Right cardiac atrium (tissue), 5 donors: ENCODE measurements around the gene SHANK1. TPM values are rescaled to one million over a fixed set of nuclear protein-coding genes. Genes with fewer than 3 reads are reported as not detected.

Source experiments
- ATAC-seq, 2 donors: fragments of 200-7000 bp; cut with Tn5 transposase; one replicate each; pipeline versions ENCODE4 v1.8.0 to v1.9.1; 2020; ENCODE audit warnings: moderate library complexity in 2 of 2, mild to moderate bottlenecking in 1 of 2
- DNase-seq, 3 donors: peaks; one replicate each; pipeline ENCODE4 v3.0.0-alpha.2; 2020
- H3K27ac ChIP-seq: one replicate; pipeline ENCODE4 v1.5.1; 2013; ENCODE audit warnings: mild to moderate bottlenecking, low read length, control low read depth, moderate library complexity
- H3K27me3 ChIP-seq: one replicate; pipeline ENCODE4 v1.6.1; 2013; ENCODE audit not compliant: control insufficient read depth, insufficient read depth
- H3K4me1 ChIP-seq: one replicate; pipeline ENCODE4 v1.6.1; 2013; ENCODE audit warnings: low read length; ENCODE audit not compliant: control insufficient read depth, insufficient read depth
- H3K4me3 ChIP-seq: one replicate; pipeline ENCODE4 v1.5.1; 2013; ENCODE audit warnings: low read length, control low read depth
- H3K9me3 ChIP-seq: one replicate; pipeline ENCODE4 v1.6.1; 2013; ENCODE audit warnings: low read length; ENCODE audit not compliant: control insufficient read depth
- WGBS: extraction: QIAGEN DNeasy Blood & Tissue Kit; methylation state at CpG from one replicate; pipeline ENCODE4 v1.1.7; 2013; 5-methylcytosine and 5-hydroxymethylcytosine counted together
- intact Hi-C, 4 donors: fragments of 100-400 bp; cut with DNase I; formaldehyde crosslinking; loops; one replicate each; pipeline versions ENCODE4 v1.11.0 to v1.14.0; 2022 to 2023
- polyA plus RNA-seq: library from polyadenylated mRNA; stranded (reverse); fragments of 200-250 nt; gene quantifications from one replicate; pipeline ENCODE4 v1.2.3, GENCODE V29; 2013
- total RNA-seq, 4 donors: library from RNA; stranded (reverse); fragmentation: NEBNext Ultra II Directional; extraction: Animal tissue kit (Norgen Biotek cat#: 25700); gene quantifications; one replicate each; pipeline ENCODE4 v1.2.1, GENCODE V29; 2021
- donor health status: healthy with polysubstance abuse.
- donor health status: DM: no; HTN: yes; CAD: no.
- donor health status: DM: no; HTN: no; CAD: no.
- donor health status: DM: no; HTN: yes; CAD: no; lungs with severe emphysema.
- donor health status: DM: yes; HTN: yes; CAD: no.

The SHANK1 gene
- total and polyA plus RNA-seq, 5 donors: 0.09 to 1.9 (median 0.56) TPM

GRCh38 chr19:50638600-50638999 lies 81.0 kb downstream of the SHANK1 start:
- intact Hi-C loops: no loop called here
- Histone ChIP-seq H3K4me1 (no peaks in the 10 kb centered on the region), H3K27me3 (no peaks in the 10 kb centered on the region), H3K9me3 (peaks cover 2% of the 10 kb centered on the region), H3K4me3 (no peak overlapping the region), H3K27ac (no peak overlapping the region)
- 40% methylated on average over 10 of the region's 10 CpGs for WGBS
- no peak for DNase-seq
- ATAC-seq: no peak

GRCh38 chr19:50636317-50637085 lies 83.1 kb downstream of the SHANK1 start:
- DNase-seq (no peak), ATAC-seq (no peak)
- H3K9me3 ChIP-seq: peaks cover 4% of the 10 kb centered on the region
- H3K27ac ChIP-seq: no peak overlapping the region
- no peak overlapping the region for H3K4me3 ChIP-seq
- no peaks in the 10 kb centered on the region for H3K4me1 ChIP-seq
- WGBS: 62% methylated on average over 5 of the region's 5 CpGs
- intact Hi-C loops: no loop called here
- no peaks in the 10 kb centered on the region for H3K27me3 ChIP-seq

GRCh38 chr19:50633973-50634372 lies 85.6 kb downstream of the SHANK1 start:
- Histone ChIP-seq H3K27me3 (no peaks in the 10 kb centered on the region), H3K9me3 (peaks cover 4% of the 10 kb centered on the region), H3K27ac (no peak overlapping the region), H3K4me1 (no peaks in the 10 kb centered on the region), H3K4me3 (no peak overlapping the region)
- intact Hi-C loops: no loop called here
- no peak for DNase-seq
- no peak for ATAC-seq
- 96% methylated on average over 2 of the region's 2 CpGs for WGBS

GRCh38 chr19:50633359-50633758 lies 86.2 kb downstream of the SHANK1 start:
- H3K27me3 ChIP-seq: no peaks in the 10 kb centered on the region
- H3K27ac ChIP-seq: no peak overlapping the region
- no peaks in the 10 kb centered on the region for H3K4me1 ChIP-seq
- peaks cover 4% of the 10 kb centered on the region for H3K9me3 ChIP-seq
- DNase-seq (no peak), ATAC-seq (no peak)
- 71% methylated on average over 2 of the region's 2 CpGs for WGBS
- intact Hi-C loops: no loop called here
- H3K4me3 ChIP-seq: no peak overlapping the region

GRCh38 chr19:50632151-50632835 lies 87.3 kb downstream of the SHANK1 start:
- no peak for ATAC-seq
- Histone ChIP-seq H3K4me1 (no peaks in the 10 kb centered on the region), H3K27me3 (no peaks in the 10 kb centered on the region), H3K27ac (no peak overlapping the region), H3K4me3 (no peak overlapping the region), H3K9me3 (peaks cover 4% of the 10 kb centered on the region)
- WGBS: 74% methylated on average over 20 of the region's 20 CpGs
- intact Hi-C loops: no loop called here
- no peak for DNase-seq

GRCh38 chr19:50629801-50630200 lies 89.8 kb downstream of the SHANK1 start:
- H3K27me3 ChIP-seq: no peaks in the 10 kb centered on the region
- H3K4me3 ChIP-seq: no peak overlapping the region
- intact Hi-C loops: no loop called here
- DNase-seq: no peak
- no peaks in the 10 kb centered on the region for H3K4me1 ChIP-seq
- WGBS: 70% methylated on average over 14 of the region's 14 CpGs
- no peak overlapping the region for H3K27ac ChIP-seq
- H3K9me3 ChIP-seq: peaks cover 4% of the 10 kb centered on the region
- no peak for ATAC-seq

- ATAC-seq: no peak
- H3K4me3 ChIP-seq: no peak overlapping the region
- 81% methylated on average over 20 of the region's 20 CpGs for WGBS
- no peak for DNase-seq
- no peaks in the 10 kb centered on the region for H3K27me3 ChIP-seq
- no peaks in the 10 kb centered on the region for H3K4me1 ChIP-seq
- H3K9me3 ChIP-seq: peaks cover 3% of the 10 kb centered on the region
- intact Hi-C loops: no loop called here
- H3K27ac ChIP-seq: no peak overlapping the region
Observed at GRCh38 chr19:50629194-50629593, 90.4 kb downstream of the SHANK1 start.

- DNase-seq (no peak), ATAC-seq (no peak)
- no peak overlapping the region for H3K27ac ChIP-seq
- intact Hi-C loops: no loop called here
- no peak overlapping the region for H3K4me3 ChIP-seq
- H3K27me3 ChIP-seq: no peaks in the 10 kb centered on the region
- H3K9me3 ChIP-seq: peaks cover 2% of the 10 kb centered on the region
- WGBS: 86% methylated on average over 7 of the region's 7 CpGs
- H3K4me1 ChIP-seq: no peaks in the 10 kb centered on the region
Observed at GRCh38 chr19:50628551-50628950, 91.1 kb downstream of the SHANK1 start.

- H3K4me1 ChIP-seq: no peaks in the 10 kb centered on the region
- intact Hi-C loops: no loop called here
- WGBS: 85% methylated on average over 5 of the region's 5 CpGs
Observed at GRCh38 chr19:50628146-50628545, 91.5 kb downstream of the SHANK1 start.

GRCh38 chr19:50626795-50627194 lies 92.8 kb downstream of the SHANK1 start:
- Histone ChIP-seq H3K27ac (no peak overlapping the region), H3K27me3 (no peaks in the 10 kb centered on the region), H3K4me3 (no peak overlapping the region), H3K9me3 (no peaks in the 10 kb centered on the region), H3K4me1 (no peaks in the 10 kb centered on the region)
- intact Hi-C loops: no loop called here
- ATAC-seq (no peak), DNase-seq (no peak)
- 72% methylated on average over 4 of the region's 4 CpGs for WGBS

More at GRCh38 chr19:50628146-50628545, 91.5 kb downstream of the SHANK1 start:
- no peaks in the 10 kb centered on the region for H3K9me3 ChIP-seq
- ATAC-seq: no peak
- no peak for DNase-seq
- no peak overlapping the region for H3K4me3 ChIP-seq
- H3K27me3 ChIP-seq: no peaks in the 10 kb centered on the region
- no peak overlapping the region for H3K27ac ChIP-seq

GRCh38 chr19:50626011-50626410 lies 93.6 kb downstream of the SHANK1 start:
- WGBS: 57% methylated on average over 4 of the region's 4 CpGs
- no peak overlapping the region for H3K27ac ChIP-seq
- DNase-seq (no peak), ATAC-seq (no peak)
- no peaks in the 10 kb centered on the region for H3K9me3 ChIP-seq
- no peaks in the 10 kb centered on the region for H3K27me3 ChIP-seq
- no peak overlapping the region for H3K4me3 ChIP-seq
- intact Hi-C loops: no loop called here
- no peaks in the 10 kb centered on the region for H3K4me1 ChIP-seq
